H1 (cell line): ENCODE results near the gene PRKD1. TPM values are rescaled to one million over a fixed set of nuclear protein-coding genes. Genes with fewer than 3 reads are reported as not detected.

Source experiments
- CTCF ChIA-PET: fragments of 300-600 bp; sonication (Branson Sonifier 250); formaldehyde crosslinking; loops from one replicate; lab custom pipeline; 2021; ENCODE audit not compliant: partially characterized antibody; lab: Charles Lee
- POLR2A ChIA-PET: fragments of 300-600 bp; sonication (Branson Sonifier 250); formaldehyde crosslinking; loops from one replicate; lab custom pipeline; 2021; ENCODE audit warnings: inconsistent platforms; ENCODE audit not compliant: partially characterized antibody; lab: Charles Lee
- DNase-seq, 2 experiments: peaks; one replicate each; pipeline versions ENCODE4 v3.0.0 to v3.0.0-alpha.2; 2010 to 2022; ENCODE audit warnings: low spot score in 2 of 2, low read depth in 1 of 2, mixed read lengths in 1 of 2
- FAIRE-seq: peaks from 2 replicates; lab custom pipeline; 2011; peaks lifted over from hg19 to GRCh38; lab: Jason Lieb, UNC
- H2AFZ ChIP-seq: 2 replicates; pipeline ENCODE4 v1.8.1; 2012; ENCODE audit warnings: low read length, inconsistent platforms
- H2AK5ac ChIP-seq: 2 replicates; pipeline ENCODE4 v1.6.1; 2013; ENCODE audit warnings: low read depth, low read length
- H2BK120ac ChIP-seq: replicated peaks from 2 replicates; pipeline ENCODE3; 2013; ENCODE audit warnings: low read depth, low read length, inconsistent platforms
- H2BK12ac ChIP-seq: 2 replicates; pipeline ENCODE4 v1.6.1; 2013; ENCODE audit warnings: low read depth, low read length
- H2BK15ac ChIP-seq: 2 replicates; pipeline ENCODE4 v1.6.1; 2013; ENCODE audit warnings: low read length
- H2BK20ac ChIP-seq: 2 replicates; pipeline ENCODE4 v1.6.1; 2013; ENCODE audit warnings: low read length
- H2BK5ac ChIP-seq: 2 replicates; pipeline ENCODE4 v1.6.1; 2013; ENCODE audit warnings: low read depth, low read length
- H3K14ac ChIP-seq: 2 replicates; pipeline ENCODE4 v1.6.1; 2013; ENCODE audit warnings: inconsistent platforms; ENCODE audit not compliant: insufficient read length
- H3K18ac ChIP-seq: 2 replicates; pipeline ENCODE4 v1.6.1; 2013; ENCODE audit warnings: low read length; ENCODE audit errors: extremely low read depth
- H3K23ac ChIP-seq: 2 replicates; pipeline ENCODE4 v1.6.1; 2013; ENCODE audit warnings: inconsistent platforms; ENCODE audit not compliant: insufficient read length
- H3K23me2 ChIP-seq: 2 replicates; pipeline ENCODE4 v1.6.1; 2013; ENCODE audit warnings: low read depth, low read length
- H3K27ac ChIP-seq: 2 replicates; pipeline ENCODE4 v1.6.1; 2011; ENCODE audit warnings: low read depth, low read length, inconsistent platforms
- H3K27me3 ChIP-seq, 4 experiments: replicated peaks in 1 of 4; 1 replicate in 1 of 4; 2 replicates in 3 of 4; pipeline versions ENCODE4 v1.6.1 to v1.8.1; 2011 to 2013; ENCODE audit warnings: low read length in 3 of 4, mild to moderate bottlenecking in 3 of 4, inconsistent platforms in 2 of 4, mixed read lengths in 2 of 4, moderate library complexity in 1 of 4; ENCODE audit not compliant: control insufficient read depth in 3 of 4, insufficient read depth in 3 of 4; ENCODE audit errors: extremely low read depth in 1 of 4
- H3K36me3 ChIP-seq, 4 experiments: 2 replicates each; pipeline versions ENCODE4 v1.6.1 to v1.8.1; 2011 to 2013; ENCODE audit warnings: mild to moderate bottlenecking in 4 of 4, low read length in 3 of 4, moderate library complexity in 2 of 4, control low read depth in 1 of 4, inconsistent platforms in 1 of 4; ENCODE audit not compliant: insufficient read depth in 4 of 4, control insufficient read depth in 2 of 4
- H3K4ac ChIP-seq: replicated peaks from 2 replicates; pipeline ENCODE3; 2013; ENCODE audit warnings: low read length, low read depth, mixed read lengths, inconsistent platforms; ENCODE audit not compliant: insufficient read length
- H3K4me1 ChIP-seq, 4 experiments: replicated peaks in 1 of 4; 1 replicate in 1 of 4; 2 replicates in 3 of 4; pipeline versions ENCODE4 v1.6.1 to v1.8.1; 2011 to 2013; ENCODE audit warnings: low read length in 3 of 4, inconsistent platforms in 2 of 4, mixed read lengths in 1 of 4; ENCODE audit not compliant: insufficient read depth in 4 of 4, control insufficient read depth in 3 of 4
- H3K4me2 ChIP-seq, 2 experiments: 2 replicates each; pipeline versions ENCODE4 v1.6.1 to v1.8.1; 2011 to 2013; ENCODE audit warnings: low read depth in 2 of 2, low read length in 2 of 2, control low read depth in 1 of 2, inconsistent platforms in 1 of 2, mild to moderate bottlenecking in 1 of 2; ENCODE audit not compliant: insufficient read depth in 1 of 2
- H3K4me3 ChIP-seq, 4 experiments: fragments of 200-600, 300-600 bp in 1 of 4; sonication (generic), shearing (Covaris generic), sonication (Bioruptor Twin) in 1 of 4; 2 replicates each; pipeline versions ENCODE4 v1.5.1 to v1.8.1; 2011 to 2016; ENCODE audit warnings: low read length in 4 of 4, low read depth in 3 of 4, control low read depth in 2 of 4, inconsistent platforms in 2 of 4, mild to moderate bottlenecking in 2 of 4, mixed read lengths in 1 of 4, moderate library complexity in 1 of 4; ENCODE audit not compliant: insufficient read depth in 2 of 4; ENCODE audit errors: extremely low read depth in 1 of 4
- H3K56ac ChIP-seq: replicated peaks from 2 replicates; pipeline ENCODE3; 2013; ENCODE audit warnings: low read depth, mild to moderate bottlenecking, mixed read lengths, low read length, inconsistent platforms; ENCODE audit not compliant: insufficient read length
- H3K79me1 ChIP-seq: 2 replicates; pipeline ENCODE4 v1.6.1; 2013; ENCODE audit warnings: low read depth, low read length, control low read depth
- H3K79me2 ChIP-seq, 2 experiments: 2 replicates each; pipeline versions ENCODE4 v1.6.1 to v1.8.1; 2012 to 2013; ENCODE audit warnings: low read length in 2 of 2, mild to moderate bottlenecking in 2 of 2, inconsistent platforms in 1 of 2; ENCODE audit not compliant: insufficient read depth in 2 of 2, control insufficient read depth in 1 of 2
- H3K9ac ChIP-seq, 4 experiments: replicated peaks in 1 of 4; 1 replicate in 1 of 4; 2 replicates in 3 of 4; pipeline versions ENCODE4 v1.6.1 to v1.8.1; 2011 to 2013; ENCODE audit warnings: low read depth in 3 of 4, low read length in 3 of 4, control low read depth in 2 of 4, mild to moderate bottlenecking in 2 of 4, moderate library complexity in 2 of 4, inconsistent platforms in 1 of 4; ENCODE audit errors: extremely low read depth in 1 of 4
- H3K9me3 ChIP-seq, 2 experiments: 2 replicates each; pipeline versions ENCODE4 v1.6.1 to v1.8.1; 2012 to 2013; ENCODE audit warnings: mild to moderate bottlenecking in 2 of 2, moderate library complexity in 2 of 2, control low read depth in 1 of 2, inconsistent platforms in 1 of 2, low read depth in 1 of 2, low read length in 1 of 2, mixed read lengths in 1 of 2; ENCODE audit not compliant: insufficient read depth in 2 of 2
- H4K20me1 ChIP-seq, 2 experiments: replicated peaks in 1 of 2; 2 replicates each; pipeline versions ENCODE3 to v1.8.1; 2011 to 2013; ENCODE audit warnings: inconsistent platforms in 2 of 2, low read length in 2 of 2, mild to moderate bottlenecking in 1 of 2; ENCODE audit not compliant: insufficient read depth in 2 of 2, control insufficient read depth in 1 of 2
- H4K5ac ChIP-seq: 2 replicates; pipeline ENCODE4 v1.6.1; 2013; ENCODE audit warnings: low read length, low read depth, mixed read lengths, inconsistent platforms; ENCODE audit not compliant: insufficient read length
- H4K8ac ChIP-seq: 2 replicates; pipeline ENCODE4 v1.8.0; 2013; ENCODE audit warnings: mild to moderate bottlenecking, moderate library complexity, low read length, inconsistent platforms; ENCODE audit not compliant: insufficient read depth; ENCODE audit errors: extremely low read depth
- H4K91ac ChIP-seq: replicated peaks from 2 replicates; pipeline ENCODE3; 2013; ENCODE audit warnings: low read length, mixed read lengths, inconsistent platforms; ENCODE audit not compliant: insufficient read length
- CHD1 ChIP-seq: IDR thresholded peaks from 2 replicates; pipeline ENCODE4 v1.6.1; 2012; ENCODE audit warnings: low read depth, low read length, improper control_type of control experiment
- CHD2 ChIP-seq: IDR thresholded peaks from 2 replicates; pipeline ENCODE4 v1.6.1; 2012; ENCODE audit warnings: low read length, improper control_type of control experiment
- FOSL1 ChIP-seq: IDR thresholded peaks from 2 replicates; pipeline ENCODE4 v1.6.1; 2011; ENCODE audit warnings: mild to moderate bottlenecking, low read depth, low read length, moderate library complexity; ENCODE audit not compliant: insufficient read depth
- GABPA ChIP-seq: IDR thresholded peaks from 2 replicates; pipeline ENCODE4 v1.6.1; 2011; ENCODE audit warnings: mild to moderate bottlenecking, low read length, moderate library complexity, borderline replicate concordance; ENCODE audit not compliant: insufficient read depth
- HDAC6 ChIP-seq: IDR thresholded peaks from one replicate; pipeline ENCODE4 v1.7.1; 2012; ENCODE audit warnings: low read depth, mild to moderate bottlenecking, inconsistent platforms, low read length, moderate library complexity
- KDM1A ChIP-seq: fragments of 200-600, 300-600 bp; sonication (generic); IDR thresholded peaks from 2 replicates; pipeline ENCODE4 v1.7.1; 2016; ENCODE audit warnings: mild to moderate bottlenecking, low read length, borderline replicate concordance
- KDM4A ChIP-seq: IDR thresholded peaks from one replicate; pipeline ENCODE4 v1.7.1; 2012; ENCODE audit warnings: low read depth, mild to moderate bottlenecking, moderate library complexity, low read length, inconsistent platforms; ENCODE audit not compliant: severe bottlenecking
- SP1 ChIP-seq: IDR thresholded peaks from 2 replicates; pipeline ENCODE4 v1.6.1; 2011; ENCODE audit warnings: low read depth, low read length
- SP4 ChIP-seq: IDR thresholded peaks from 2 replicates; pipeline ENCODE4 v1.6.1; 2012; ENCODE audit warnings: low read length, inconsistent platforms
- TAF1 ChIP-seq: IDR thresholded peaks from 2 replicates; pipeline ENCODE4 v1.6.1; 2011; ENCODE audit warnings: mild to moderate bottlenecking, low read depth, low read length
- TAF7 ChIP-seq: optimal IDR thresholded peaks from 2 replicates; pipeline ENCODE3; 2011; ENCODE audit warnings: low read depth, mild to moderate bottlenecking, inconsistent platforms, low read length, moderate library complexity, borderline replicate concordance
- WGBS, 2 experiments: shearing (Covaris generic) in 1 of 2; methylation state at CpG; one replicate each; pipeline versions ENCODE4 v1.1.6 to v1.1.7; 2013 to 2015; ENCODE audit warnings: low lambda C conversion rate in 2 of 2, mixed read lengths in 2 of 2, inconsistent platforms in 1 of 2, low coverage in 1 of 2, missing lambda C conversion rate in 1 of 2; ENCODE audit not compliant: insufficient replicate concordance in 2 of 2, insufficient coverage in 1 of 2, insufficient read length in 1 of 2; ENCODE audit errors: extremely low coverage in 1 of 2, missing lambda C conversion rate in 1 of 2; 5-methylcytosine and 5-hydroxymethylcytosine counted together
- polyA plus RNA-seq, 7 experiments: library from polyadenylated mRNA; depleted of rRNA in 3 of 7; stranded (reverse) in 5 of 7; unstranded in 2 of 7; fragments of >200 nt in 5 of 7; fragments of 200-250 nt in 2 of 7; gene quantifications; 1 replicate in 5 of 7; 2 replicates in 1 of 7; 4 replicates in 1 of 7; pipeline versions ENCODE4 v1.2.1 to v1.2.3, GENCODE V29; 2011 to 2013; ENCODE audit warnings: missing spikeins in 2 of 7, mixed read lengths in 2 of 7
- total RNA-seq: library from RNA; stranded (reverse); fragmentation: NEBNext Ultra II Directional; extraction: Animal tissue kit (Norgen Biotek cat#: 25700); gene quantifications from 2 replicates; pipeline ENCODE4 v1.2.1, GENCODE V29; 2021
- TF ChIP-seq, protein P1 (sequence below): IDR thresholded peaks from 2 replicates; pipeline ENCODE4 v1.6.1; 2011; ENCODE audit warnings: low read length, improper control_type of control experiment

The PRKD1 gene
- total and polyA plus RNA-seq, 2 of the 8 experiments (the other 6 are each of a cell fraction or from before 2014, with no cell fraction given), result 3.6 to 6.8 TPM

DNA sequence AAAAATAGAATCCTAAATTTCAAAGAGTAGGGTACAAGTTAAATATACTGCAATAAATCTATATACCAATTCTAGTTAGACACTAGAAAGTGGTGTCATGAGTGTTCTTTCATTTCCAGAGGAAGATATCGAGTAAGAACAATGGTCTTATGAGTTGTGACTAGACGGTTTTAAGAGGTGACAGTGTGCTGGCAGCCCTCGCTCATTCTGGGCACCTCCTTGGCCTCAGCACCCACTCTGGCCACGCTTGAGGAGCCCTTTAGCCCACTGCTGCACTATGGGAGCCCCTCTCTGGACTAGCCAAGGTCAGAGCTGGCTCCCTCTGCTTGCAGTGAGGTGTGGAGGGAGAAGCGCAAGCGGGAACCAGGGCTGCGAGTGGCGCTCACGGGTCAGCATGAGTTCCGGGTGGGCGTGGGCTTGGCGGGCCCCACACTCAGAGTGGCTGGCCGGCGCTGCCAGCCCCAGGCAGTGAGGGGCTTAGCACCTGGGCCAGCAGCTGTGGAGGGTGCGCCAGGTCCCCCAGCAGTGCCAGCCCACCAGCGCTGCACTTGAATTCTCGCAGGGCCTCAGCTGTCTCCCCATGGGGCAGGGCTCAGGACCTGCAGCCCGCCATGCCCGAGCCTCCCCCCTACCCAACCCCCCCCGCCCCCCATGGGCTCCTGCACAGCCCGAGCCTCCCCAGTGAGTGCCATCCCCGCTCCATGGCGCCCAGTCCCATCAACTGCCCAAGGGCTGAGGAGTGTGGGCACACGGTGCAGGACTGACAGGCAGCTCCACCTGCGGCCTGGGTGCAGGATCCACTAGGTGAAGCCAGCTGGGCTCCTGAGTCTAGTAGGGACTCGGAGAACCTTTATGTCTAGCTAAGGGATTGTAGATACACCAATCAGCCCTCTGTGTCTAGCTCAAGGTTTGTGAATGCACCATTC lies 18.7 kb downstream of the PRKD1 start:
- no peak overlapping the region for H4K8ac ChIP-seq
- H4K5ac ChIP-seq, result no peak overlapping the region
- H3K4me2 ChIP-seq, result no peak overlapping the region
- no peak overlapping the region for H2BK12ac ChIP-seq
- H3K79me2 ChIP-seq, result no peaks in the 10 kb centered on the region
- no peak overlapping the region for H2AK5ac ChIP-seq
- H2BK20ac ChIP-seq, result no peak overlapping the region
- no peaks in the 10 kb centered on the region for H3K27me3 ChIP-seq
- H3K79me1 ChIP-seq, result no peaks in the 10 kb centered on the region
- no peak overlapping the region for H3K4ac ChIP-seq
- H3K14ac ChIP-seq, result no peak overlapping the region
- no peaks in the 10 kb centered on the region for H4K20me1 ChIP-seq
- ChIA-PET POLR2A (no interaction called here), CTCF (interaction anchor here (0.8 kb wide), 1 partner anchor 16 kb away, joined by 6 read pairs; no protein-coding TSS in a partner anchor)
- no peaks in the 10 kb centered on the region for H3K36me3 ChIP-seq
- no peak overlapping the region for H3K18ac ChIP-seq
- H3K4me3 ChIP-seq, result no peak overlapping the region
- no peak overlapping the region for H2BK120ac ChIP-seq
- peaks cover 0 to 8% of the 10 kb centered on the region in 2 experiments; a peak in 2 of 4 replicates for H3K9me3 ChIP-seq
- H4K91ac ChIP-seq, result no peak overlapping the region
- no peaks in the 10 kb centered on the region for H3K23me2 ChIP-seq
- DNase-seq (no peak), FAIRE-seq (no peak)
- H3K4me1 ChIP-seq, result no peaks in the 10 kb centered on the region
- no peak overlapping the region for H3K9ac ChIP-seq
- no peak overlapping the region for H3K27ac ChIP-seq
- WGBS, 2 experiments, result 93% methylated on average over 18 of the region's 26 CpGs; no CpG with 5 or more reads in 1 of the 2 experiments
- H2BK5ac ChIP-seq, result no peak overlapping the region
- no peak overlapping the region for H2BK15ac ChIP-seq
- no peak overlapping the region for H2AFZ ChIP-seq
- no peak overlapping the region for H3K23ac ChIP-seq
- no peak overlapping the region for H3K56ac ChIP-seq
- TF ChIP-seq TAF1 (no peak), GABPA (no peak), SP1 (no peak), CHD2 (no peak), KDM1A (no peak), CHD1 (no peak), KDM4A (no peak), SP4 (no peak), TAF7 (no peak), FOSL1 (no peak), HDAC6 (no peak)
- TF ChIP-seq, protein P1, sequence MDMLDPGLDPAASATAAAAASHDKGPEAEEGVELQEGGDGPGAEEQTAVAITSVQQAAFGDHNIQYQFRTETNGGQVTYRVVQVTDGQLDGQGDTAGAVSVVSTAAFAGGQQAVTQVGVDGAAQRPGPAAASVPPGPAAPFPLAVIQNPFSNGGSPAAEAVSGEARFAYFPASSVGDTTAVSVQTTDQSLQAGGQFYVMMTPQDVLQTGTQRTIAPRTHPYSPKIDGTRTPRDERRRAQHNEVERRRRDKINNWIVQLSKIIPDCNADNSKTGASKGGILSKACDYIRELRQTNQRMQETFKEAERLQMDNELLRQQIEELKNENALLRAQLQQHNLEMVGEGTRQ, result no peak
